Effector CD4-positive, alpha-beta T cell (primary cell): Measurements from ENCODE around the gene TMEM198.

ENCODE experiments used
- DNase-seq: peaks from one replicate; pipeline ENCODE4 v3.0.0-alpha.2; 2020

Gene TMEM198

DNA sequence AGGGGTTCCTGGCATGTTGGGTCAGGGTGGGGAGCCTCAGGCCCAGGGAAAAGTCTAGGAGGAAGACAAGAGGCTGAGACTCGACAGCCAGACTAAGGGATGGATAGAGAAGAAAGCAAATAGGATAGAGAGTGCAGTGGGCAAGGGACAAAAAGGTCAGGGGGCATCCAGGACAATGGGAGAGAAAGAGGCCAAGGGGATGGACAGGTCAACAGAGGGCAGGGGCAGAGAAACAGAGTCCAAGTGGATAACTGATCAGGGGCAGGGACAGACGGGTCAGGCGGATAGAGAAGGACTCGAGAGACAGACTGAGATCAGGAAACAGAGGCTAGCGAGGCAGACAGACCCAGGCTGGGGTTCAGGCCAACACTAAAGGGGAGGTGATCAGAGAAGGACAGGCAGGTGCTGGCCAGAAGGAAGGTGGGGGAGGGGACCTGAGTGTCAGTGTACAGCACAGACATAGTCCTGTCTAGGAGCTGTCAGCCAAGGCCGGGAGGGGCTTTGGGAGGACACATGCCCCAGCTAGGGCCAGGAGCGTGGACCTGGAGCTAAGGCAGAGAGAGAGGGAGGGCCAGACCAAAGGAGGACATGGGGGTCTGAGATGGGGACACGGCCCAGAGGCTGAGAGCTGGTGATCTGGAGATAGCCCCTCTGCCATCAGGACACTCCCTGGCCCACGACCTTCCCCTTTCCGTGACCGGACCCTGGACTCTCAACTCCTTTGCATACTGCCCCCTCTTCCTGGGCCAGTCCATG is 17.3 kb upstream of the TMEM198 start:
- no peak for DNase-seq

GRCh38 chr2:219527076-219527394 is 16.8 kb upstream of the TMEM198 start:
- no peak for DNase-seq

GRCh38 chr2:219527472-219527871 is 16.4 kb upstream of the TMEM198 start:
- DNase-seq, result no peak

DNA sequence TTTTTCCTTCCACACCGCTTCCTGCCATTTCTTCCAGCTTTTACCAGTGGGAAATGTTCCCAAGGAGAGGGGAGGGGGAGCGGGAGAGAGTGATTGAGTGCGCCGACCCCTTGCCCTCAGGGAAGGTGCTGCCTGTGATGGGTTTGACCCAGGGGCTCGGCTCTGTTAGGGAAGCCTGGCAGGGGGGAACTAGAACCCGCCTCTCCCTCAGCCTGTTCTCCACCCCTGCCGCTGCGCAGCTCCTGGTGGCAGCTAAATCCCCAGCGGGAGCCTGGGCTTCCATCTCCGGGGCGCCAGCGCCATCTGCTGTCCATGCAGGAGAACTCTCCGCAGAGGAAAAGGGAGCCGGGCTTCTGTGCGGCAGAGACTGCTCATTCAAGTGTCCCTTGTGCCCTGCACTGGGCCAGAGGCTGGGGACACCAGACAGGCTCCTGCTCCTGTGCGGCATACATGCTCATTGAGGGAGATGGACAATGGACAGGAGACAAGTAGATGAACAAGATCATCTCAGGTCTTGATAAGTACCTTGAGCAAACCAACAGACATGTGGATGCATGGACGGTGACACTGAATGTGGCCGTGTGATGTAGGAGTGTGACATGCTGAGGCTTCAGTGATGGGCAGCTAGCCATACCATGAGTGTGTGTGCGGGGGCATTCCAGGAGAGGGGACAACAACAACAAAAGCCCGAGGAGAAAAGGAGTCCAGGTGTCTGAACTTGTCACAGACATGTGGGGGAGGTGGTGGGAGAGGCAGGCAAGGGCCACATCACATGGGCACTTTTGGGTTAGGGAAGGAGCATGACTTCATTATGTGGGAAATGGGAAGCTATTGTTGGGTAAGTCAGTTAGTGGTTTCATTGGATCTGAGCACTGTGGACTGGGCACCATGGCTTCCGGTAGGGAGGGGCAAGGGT is 13.5 kb upstream of the TMEM198 start:
- DNase-seq, result peak; percentile 82

DNA sequence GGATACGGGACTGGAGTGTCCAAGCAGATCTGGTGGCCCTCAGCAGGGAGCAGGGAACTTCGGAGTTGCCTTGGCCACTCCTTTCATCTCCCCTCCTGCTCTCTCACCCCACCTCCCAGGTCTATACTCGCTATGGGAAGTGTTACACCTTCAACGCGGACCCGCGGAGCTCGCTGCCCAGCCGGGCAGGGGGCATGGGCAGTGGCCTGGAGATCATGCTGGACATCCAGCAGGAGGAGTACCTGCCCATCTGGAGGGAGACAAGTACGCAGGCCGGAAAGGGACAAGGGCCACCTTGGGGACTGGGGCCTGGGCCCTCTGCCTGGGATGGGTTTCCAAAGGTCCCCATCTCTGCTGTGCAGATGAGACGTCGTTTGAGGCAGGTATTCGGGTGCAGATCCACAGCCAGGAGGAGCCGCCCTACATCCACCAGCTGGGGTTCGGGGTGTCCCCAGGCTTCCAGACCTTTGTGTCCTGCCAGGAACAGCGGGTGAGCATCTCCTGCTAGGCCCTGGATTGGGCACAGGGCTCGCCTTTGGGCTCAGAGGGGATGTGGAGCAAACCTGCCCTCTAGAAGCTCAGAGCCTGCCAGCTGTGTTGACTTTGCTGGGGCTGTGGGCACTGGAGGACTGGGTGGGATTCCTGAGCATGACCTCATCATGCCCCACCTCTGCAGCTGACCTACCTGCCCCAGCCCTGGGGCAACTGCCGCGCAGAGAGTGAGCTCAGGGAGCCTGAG is 12.0 kb upstream of the TMEM198 start:
- DNase-seq, result no peak

DNA sequence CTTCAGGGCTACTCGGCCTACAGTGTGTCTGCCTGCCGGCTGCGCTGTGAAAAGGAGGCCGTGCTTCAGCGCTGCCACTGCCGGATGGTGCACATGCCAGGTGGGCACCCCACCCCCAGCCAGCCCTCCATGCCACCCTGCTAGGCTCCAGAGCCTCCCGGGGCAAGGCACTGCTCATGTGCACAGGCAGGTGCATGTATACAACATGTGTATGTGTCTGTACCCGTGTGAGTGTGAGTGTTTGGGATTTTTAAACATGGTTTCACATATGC is 11.5 kb upstream of the TMEM198 start:
- no peak for DNase-seq

- no peak for DNase-seq
Observed at GRCh38 chr2:219533930-219534661, 9.7 kb upstream of the TMEM198 start.

- DNase-seq, result no peak
Observed at GRCh38 chr2:219536425-219536824, 7.4 kb upstream of the TMEM198 start.

DNA sequence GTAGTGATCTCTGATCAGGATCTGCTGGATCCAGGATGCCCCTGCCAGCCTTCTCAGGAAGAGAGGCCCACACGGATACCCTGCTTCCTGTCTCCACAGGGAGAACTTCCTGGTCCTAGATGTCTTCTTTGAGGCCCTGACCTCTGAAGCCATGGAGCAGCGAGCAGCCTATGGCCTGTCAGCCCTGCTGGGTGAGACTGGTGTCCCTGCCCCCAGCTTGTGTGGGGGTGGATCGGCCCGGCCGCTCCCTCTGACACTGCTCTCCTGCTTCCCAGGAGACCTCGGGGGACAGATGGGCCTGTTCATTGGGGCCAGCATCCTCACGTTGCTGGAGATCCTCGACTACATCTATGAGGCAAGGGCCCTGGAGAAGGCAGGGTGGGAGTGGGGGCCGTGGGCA is 6.9 kb upstream of the TMEM198 start:
- no peak for DNase-seq

DNA sequence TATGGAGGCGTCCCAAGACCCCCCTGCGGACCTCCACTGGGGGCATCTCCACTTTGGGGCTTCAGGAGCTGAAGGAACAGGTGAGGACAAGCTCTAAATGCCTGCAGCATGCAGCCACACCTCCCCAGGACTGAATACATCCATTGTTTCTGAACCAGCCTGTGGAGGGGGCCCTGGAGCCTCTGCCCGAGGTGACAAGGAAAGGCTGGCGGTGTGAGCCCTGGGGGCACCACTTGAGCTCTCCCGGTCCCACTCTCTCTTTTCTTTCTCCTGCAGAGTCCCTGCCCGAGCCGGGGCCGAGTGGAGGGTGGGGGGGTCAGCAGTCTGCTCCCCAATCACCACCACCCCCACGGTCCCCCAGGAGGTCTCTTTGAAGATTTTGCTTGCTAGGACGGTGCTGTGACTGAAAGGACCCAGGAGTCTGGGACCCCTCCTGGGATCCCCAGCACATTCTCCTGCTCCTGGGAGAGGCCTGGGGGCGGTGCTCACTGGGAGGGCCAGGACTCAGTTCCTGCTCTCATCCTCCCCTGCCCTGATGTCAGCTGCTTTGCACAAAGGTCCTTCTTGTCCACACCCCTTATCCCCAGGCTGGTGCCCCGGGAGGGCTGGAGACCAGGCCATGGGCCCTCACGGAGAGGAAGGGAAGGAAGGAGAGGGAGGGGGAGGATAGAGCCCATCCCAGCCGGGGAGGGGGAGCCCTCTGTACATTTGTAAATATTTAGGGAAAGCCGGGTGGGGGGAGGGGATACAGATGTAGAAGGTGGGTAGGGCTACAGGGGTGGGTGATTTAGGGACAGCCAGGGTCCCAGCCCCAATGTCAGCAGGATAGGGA is 6.0 kb upstream of the TMEM198 start:
- no peak for DNase-seq

- no peak for DNase-seq
Observed at GRCh38 chr2:219538504-219538951, 5.3 kb upstream of the TMEM198 start.

- no peak for DNase-seq
Observed at GRCh38 chr2:219538956-219539788, 4.7 kb upstream of the TMEM198 start.

DNA sequence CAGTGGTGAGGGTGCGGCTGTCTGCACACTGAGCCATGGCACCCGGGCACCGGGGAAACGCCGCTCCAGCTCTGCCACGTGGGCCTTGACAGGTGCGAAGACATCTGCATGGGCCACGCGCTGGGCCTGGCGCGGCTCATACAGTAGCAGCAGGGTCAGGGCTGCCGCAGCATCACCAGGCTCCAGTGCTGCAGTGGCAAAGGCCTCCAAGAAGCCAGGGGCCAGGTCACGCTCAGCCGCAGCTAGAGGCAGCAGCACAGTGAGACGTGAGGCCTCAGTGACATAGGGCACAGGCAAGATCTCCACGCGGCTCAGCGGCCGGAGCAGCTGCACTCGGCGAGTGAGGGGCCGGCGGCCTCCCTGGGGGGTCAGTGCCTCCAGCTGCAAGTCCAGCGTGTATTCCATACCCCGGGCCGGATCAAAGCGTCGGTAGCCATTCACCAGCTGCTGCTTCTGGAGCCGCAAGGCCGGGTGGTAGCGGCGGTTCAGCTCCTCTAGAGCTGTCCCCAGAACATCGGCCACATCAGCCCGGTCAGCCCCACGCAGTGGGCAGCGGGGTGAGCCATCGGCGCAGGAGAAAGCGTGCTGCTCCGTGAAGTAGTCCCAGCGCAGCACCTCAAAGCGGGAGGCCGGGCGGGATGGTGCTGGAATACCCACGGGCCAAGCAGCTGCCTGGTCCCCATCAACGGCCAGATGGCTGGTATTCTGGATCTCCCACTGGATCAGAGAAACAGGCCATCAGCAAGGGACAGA is 3.7 kb upstream of the TMEM198 start:
- DNase-seq, result no peak

- DNase-seq, result no peak
Observed at GRCh38 chr2:219540784-219541504, 2.9 kb upstream of the TMEM198 start.

DNA sequence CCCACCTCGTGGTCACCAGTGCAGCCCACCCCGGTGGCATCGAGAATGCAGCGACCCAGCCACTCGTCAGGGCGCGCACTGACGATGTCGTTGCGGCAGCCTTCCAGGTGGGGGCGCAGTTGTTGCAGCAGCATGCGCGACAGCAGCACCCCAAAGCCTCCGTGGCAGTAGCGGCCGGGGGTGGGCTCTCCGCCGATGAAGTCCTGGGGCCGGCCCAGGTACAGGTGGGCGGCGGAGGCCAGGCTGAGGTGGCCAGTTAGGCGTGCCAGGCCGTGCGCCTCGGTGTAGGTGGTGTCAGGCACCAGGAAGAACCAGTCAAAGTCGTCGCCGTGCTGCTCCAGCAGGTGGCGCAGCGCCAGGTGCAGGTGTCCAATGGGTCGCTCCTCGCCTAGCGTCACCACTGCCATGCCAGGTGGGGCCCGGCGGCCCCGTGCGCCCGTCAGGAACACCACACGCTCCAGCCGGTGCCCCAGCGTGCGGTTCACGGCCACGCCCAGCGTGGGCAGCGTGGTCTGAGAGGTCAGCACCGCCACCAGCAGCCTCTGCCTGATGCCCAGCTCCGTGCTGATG is 2.1 kb upstream of the TMEM198 start:
- DNase-seq, result peak; percentile 79

DNA sequence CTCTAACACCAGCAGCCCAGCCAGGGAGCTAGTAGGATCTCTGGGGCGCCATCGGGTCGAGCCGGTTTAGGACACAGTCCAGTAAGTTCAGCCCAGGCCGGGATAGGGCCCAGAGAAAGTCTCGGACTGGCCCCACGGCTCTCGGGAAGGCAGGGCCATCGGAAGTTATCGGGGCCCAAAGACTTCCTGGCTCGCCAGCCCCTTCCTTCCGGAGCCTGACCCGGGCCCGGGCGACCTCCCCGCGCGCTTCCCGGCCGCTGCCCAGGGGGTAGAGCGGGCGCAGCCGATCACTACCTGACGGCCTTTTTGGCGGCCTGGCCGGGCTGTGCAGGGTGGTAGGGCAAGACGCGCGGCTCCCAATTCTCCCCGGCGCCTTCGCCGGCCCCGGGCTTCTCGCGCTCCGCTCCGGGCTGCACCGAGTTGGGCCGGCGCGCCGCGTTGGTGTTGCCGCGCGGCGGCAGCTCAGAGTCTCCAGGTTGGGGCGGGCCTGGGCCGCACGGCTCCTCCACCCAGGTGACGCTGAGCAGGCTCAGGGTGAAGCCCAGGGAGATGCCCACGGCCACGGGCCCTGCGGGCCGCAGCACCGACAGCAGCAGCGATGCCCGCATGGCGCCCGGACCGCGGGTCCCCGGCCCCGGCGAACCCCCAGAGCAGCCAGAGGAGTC is 765 bp upstream of the TMEM198 start:
- no peak for DNase-seq

GRCh38 chr2:219544567-219544966 is 739 bp downstream of the TMEM198 start:
- DNase-seq, result no peak

DNA sequence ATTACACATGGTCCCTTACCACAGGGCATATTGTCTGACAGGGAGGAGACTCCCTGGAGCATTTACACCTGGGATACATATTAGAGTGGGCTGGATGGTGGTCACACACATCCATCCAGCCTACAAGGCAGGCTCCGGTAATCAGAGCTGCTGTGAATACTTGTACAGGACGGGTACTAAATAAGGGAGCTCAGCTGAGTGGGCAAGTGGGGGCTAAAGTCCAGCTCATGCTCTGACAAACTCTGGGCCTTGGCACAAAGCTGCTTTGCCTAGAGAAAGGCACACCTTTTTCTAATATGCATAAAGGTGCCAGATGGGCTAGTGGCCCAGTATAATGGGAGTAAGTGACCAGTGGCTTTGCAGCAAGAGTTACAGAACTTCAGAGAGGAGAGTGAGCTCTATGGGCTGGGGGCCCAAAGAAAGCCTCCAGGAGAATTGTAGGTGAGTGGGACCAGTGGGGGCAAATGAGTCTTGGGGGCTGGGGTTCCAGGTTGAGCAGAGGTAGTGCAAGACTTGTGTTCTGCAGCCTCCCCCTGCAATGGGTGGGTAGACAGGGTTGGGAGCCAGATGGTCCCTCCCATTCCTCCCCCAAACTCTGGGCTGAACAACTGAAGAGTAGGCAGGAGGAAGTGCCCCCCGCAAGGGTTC is 1.6 kb downstream of the TMEM198 start:
- DNase-seq, result no peak
